Measurements from ENCODE around the gene MANSC4.

The MANSC4 gene

DNA sequence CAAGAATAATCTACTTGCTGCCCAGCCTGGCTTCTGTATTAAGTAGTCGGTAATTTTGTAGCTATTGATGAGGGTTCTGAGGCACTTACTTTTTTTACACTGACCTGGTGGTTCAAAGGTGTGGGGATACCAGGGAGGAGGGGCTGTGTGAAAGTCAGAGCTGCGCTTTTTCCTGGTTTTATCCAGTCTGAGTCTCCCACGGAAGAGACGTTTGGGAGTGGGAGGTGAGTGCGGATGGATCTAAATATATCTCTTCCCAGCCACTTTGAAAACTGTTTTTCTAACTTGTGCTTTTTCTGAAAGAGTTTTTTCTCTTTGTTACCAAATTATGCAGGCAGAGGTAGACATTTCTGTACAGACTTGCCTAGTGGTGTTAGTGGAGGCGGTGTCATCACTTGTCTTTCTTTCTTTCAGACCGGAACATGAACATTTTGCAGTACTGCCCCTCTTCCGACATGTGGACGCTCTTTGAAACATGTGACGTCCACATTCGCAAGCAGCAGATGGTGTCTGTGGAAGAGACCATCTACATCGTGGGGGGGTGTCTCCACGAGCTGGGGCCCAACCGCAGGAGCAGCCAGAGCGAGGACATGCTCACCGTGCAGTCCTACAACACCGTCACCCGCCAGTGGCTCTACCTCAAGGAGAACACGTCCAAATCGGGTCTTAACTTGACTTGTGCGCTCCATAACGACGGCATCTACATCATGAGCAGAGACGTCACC is 17.4 kb upstream of the MANSC4 start:
- no peak for DNase-seq

DNA sequence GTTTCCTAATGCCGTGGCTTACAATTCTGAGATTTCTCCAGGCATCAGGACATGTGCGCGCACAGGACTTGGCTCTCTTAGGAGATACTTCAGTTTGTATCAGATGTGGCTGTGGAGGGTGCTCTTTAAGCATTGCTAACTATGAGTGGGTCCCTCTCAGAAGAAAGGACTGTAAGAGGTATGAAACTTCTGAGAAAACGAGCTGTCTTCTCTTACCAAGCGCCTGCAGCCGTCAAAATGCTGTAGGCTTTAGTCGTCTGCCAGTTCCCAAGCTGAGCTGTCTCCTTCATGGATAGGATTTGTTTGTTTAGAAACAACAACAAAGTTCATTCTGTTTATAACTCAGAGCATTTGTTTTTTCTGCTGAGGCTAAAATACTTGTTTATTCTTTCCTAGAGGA is 16.1 kb upstream of the MANSC4 start:
- no peak for DNase-seq

DNA sequence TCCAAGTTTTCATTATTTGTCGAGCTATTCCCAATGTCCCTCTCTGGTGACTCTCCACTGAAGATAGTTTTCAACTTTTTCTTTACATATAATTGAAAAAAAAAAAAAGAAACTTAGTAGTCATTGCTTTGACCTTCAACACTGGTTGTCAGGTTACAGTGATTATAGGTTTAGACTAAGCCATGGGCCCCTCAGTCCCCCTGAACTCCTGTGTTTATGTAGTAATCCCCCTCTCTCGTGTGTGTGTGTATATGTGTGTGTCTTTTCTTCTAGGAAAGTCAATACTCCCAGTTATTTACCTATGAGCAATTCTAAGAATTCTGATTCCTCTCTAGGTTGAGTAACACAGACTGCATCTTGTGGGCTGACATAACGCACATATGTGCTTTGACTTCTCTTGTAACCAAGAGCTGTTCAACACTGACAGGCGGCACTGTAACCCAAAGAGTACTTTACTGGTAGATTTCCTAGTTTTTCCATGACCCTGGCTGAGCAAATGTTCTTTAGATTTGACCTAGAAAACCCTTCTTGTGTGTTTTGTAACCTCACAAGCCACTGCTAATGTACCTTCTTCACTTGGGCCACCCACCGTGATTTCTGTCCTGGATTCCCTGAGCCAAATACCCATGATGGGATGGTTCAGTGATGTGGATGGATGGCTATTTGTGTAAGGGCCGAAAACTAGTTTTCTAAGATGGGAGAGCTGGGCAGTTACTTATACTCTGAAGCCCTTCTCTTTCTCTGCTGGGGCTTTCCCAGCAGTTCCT is 15.0 kb upstream of the MANSC4 start:
- DNase-seq = no peak

DNA sequence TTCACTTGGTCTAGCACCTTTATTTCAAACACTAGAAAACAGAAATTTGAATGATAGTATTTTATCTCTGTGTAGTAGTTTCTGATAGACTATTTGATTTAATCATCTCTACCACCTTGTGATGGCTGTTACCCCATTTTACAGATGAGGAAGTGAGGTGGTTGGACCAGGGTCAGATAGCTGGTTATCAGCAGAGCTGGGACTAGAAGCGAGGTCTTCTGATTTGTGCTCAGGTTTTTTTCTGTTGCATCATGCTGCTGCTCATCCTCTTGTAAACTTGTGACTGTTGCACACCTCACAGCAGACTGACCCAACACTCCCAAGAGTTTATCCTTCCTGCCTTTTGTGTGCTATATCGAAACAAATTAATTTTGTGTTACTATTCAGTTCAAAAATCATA is 10.1 kb upstream of the MANSC4 start:
- no peak for DNase-seq

DNA sequence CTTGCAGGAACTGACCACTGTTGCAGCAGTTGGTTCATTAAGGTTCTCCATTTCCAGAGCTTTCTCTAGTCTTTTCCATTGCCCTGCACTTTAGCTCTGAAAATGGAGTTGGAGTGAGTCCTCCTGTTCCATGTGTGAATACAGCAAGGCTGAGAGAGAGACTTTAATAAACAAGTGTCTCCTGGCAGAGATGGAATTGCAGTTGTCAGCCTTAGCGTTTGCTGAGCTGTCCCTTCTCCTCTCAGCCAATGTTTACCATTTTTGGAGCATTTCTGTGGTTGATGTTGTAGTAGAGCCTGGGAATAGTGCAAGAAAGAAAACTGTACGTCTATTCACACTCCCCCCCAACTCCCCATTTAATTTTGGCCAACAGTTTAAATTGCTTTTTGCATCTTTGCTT is 7.5 kb upstream of the MANSC4 start:
- DNase-seq = no peak

DNA sequence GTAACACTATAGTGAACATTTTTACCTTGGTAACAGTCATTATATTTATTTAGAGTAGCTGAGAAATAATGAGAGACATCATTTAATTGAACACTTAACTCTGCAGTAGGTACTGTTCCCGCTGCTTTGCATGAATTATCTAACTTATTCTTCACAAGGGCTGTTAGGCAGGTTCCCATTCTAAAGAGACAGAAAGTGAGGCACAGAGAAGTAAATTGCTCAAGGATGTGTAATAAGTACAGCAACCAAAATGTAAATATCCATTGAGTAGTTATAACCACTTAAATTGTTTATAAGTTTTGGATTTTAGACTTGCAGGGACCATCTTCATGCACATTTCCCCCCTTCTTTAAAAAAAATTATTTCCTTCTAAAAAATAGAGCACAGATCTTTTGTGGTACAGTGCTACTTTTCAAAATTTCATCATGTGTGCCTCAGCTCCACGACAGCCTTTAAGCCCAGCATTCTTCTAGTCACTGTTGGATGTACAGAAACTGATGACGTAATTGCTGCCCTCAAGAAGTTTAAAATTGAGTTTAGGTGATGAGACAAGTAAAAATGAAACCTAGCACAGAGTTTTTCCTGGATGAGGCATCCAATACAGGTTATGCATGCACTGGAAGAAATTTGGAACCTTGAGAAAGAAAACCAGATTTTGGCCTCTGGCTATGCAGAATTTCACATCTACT is 6.0 kb upstream of the MANSC4 start:
- no peak for DNase-seq

DNA sequence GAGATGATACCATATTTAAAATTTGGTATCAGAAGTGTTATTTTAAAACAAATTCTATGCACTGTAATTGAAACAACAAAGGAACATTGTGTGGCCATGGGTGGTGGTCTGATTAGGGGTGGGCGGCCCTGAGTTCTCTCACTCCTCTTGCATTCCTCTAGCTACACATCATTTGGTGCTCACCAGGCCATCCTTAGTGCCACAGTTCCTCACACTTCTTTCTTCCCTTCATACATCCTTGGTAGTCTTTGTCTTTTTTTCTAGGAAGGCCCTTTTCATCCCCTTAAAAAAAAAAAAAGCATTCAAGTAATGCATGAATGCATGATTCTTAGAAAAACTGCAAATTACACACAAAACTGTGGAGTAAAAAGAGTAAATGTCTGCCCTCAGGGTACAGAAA is 2.4 kb upstream of the MANSC4 start:
- no peak for DNase-seq

DNA sequence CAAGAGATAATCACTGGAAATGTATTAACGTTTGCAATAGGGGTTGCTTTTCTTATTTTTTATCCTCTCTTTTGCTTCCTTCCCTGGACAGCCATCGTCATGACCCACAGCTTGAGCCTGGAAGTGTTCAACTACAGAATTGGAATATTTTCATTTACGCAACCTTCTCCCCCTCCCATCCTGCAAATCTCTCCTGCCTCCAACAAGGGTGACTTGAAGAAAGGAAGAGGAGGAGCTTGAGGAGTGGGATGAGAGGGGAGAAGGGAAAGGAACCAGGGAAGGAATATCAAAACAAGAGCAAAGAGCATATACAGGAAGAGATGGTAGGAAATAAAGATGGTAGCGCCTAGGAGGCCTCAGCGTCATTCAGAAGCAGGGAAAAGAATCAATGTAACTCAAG is 1.6 kb upstream of the MANSC4 start:
- DNase-seq = no peak

DNA sequence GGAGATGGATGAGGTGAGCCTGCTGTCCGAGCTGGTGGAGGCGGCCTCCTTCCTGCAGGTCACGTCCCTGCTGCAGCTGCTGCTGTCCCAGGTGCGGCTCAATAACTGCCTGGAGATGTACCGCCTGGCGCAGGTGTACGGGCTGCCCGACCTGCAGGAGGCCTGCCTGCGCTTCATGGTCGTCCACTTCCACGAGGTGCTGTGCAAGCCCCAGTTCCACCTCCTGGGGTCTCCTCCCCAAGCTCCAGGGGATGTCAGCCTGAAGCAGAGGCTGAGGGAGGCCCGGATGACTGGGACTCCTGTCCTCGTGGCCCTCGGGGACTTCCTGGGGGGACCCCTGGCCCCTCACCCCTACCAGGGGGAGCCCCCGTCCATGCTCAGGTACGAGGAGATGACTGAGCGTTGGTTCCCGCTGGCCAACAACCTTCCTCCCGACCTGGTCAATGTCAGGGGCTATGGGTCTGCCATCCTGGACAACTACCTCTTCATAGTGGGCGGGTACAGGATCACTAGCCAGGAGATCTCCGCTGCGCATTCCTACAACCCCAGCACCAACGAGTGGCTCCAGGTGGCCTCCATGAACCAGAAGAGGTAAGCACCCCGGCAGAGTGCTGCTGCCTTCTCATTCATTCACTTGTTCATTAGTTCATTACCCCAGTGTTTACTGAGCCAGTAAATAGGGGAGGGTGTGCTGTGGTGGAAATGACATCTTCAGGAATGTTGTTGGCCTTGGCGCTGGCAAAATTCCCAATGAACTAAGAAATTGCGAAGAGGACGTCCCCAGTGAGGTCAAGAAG is 774 bp upstream of the MANSC4 start:
- DNase-seq = peak; percentile 29

DNA sequence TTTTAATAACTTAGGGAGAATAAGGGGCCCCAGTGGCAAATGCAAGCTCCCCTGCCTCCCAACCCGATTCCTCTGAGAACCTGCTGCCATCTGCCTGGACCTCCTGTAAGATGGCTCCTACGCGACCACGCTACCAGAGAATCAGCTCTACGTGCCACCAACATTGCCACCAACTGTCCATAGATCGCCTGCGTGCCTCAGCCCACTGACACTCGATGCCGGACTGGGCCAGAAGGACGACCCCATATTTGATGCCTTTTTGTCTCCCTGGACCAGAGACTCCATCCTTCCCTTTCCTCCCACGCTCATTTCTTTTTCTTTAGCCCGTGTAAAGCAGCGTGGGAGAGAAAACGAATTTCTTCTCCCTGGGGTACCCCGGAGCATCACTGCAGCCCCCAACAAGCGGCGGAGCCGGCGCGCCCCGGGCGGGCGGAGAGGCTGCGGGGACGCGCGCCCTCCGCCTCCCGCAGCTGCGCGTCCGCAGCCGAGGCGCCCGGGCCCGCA is 568 bp downstream of the MANSC4 start:
- peak; percentile 15 for DNase-seq

DNA sequence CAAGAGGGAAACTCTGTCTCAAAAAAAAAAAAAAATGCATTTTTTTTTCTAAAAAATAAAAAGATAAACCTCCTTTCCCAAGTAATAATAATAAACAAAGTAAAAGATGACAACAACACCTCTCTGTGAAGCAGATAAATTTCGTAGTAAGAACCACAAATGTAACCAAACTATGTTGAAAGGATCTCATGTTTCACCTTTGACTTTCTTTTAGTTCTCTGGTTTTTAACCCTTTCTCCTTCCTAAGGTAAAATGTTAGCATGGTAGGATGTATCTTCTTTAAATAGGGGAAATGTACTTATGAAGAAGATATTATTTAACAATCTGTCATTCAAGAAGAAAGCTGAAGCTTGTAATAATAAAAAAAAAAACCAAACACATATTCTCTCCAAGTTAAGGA is 1.8 kb downstream of the MANSC4 start:
- DNase-seq = no peak

DNA sequence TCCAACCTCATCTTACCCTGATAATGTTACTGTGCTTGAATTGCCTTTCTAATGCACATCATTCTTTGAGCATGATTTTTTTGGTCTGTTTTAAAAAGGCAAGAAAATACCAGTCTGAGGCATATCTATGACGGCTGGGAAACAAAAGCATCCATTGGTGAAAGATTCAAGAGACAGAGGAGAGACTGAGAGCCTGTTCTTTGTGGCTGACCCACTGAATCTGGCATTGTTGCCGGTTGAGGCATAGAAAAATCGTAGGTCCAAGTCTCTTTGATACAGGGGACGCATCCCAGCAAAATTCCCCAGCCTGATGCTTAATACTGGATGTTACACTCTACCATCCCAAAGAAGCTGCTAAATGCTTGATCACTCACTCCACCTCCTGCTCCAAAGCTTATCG is 2.9 kb downstream of the MANSC4 start:
- no peak for DNase-seq

DNA sequence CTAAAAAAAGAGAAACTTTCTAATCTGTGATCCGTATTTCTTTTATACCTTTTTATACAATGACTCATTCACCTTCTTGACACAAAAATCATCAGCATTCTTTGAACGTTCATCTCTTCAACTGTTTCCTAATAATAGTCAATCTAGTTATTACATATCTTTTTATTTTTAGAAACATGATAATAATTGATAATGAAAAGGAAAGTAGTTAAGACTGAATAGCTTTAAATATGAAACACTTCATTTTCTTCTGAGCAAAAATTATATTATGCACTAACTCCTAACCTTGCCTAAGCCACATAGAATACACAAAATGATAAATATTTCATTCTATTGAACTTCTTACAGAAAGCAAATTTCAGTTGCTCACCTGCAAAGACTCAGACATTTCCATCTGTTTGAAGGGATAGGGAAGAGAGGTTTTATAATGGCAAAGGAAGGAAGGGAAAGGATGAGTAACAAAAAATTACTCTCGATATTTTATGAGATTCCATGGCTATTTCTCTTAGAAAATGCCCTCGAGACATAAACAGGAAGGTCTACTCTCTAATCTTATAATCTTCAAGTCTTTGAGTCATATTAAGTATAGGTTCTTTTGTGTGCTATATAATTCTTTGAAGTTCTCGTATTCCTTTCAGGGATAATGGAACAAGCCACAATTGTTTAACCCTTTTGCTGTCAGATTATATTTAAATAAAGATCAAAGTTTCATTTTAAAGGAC is 7.5 kb downstream of the MANSC4 start:
- no peak for DNase-seq

DNA sequence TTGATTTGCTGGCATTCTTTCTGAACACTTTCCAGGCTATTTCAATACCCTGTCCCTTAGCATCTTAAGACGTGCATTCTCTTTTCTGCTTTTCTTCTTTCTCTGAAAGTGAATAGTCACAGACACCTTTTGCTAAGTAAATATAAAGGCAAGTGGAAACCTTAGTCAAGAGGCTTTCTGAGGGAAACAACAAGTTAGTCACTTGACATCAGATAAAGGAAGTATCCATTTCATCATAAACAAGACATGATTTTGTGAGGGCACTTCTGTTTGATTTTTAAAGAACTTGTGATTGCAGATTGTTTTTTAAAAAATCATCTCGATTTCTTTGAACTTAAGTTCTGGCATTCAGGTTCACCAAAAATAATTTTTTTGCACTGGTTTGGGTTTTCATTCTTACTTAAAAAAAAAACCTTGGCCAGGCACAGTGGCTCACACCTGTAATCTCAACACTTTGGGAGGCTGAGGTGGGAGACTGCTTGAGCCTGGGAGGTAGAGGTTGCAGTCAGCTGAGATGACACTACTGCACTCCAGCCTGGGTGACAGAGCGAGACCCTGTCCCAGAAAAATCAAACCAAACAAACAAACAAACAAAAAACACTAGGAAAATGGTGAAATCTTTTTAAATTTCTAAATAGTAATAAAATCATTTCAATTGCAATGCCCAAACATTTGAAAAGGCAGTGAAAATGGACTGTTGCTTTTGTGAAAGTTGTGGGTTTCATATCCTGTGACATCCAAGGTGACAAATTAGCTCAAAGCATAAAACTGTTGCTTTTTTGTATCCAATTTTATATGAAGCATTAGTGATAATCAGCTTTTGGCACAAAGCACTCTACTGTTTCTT is 8.3 kb downstream of the MANSC4 start:
- no peak for DNase-seq

DNA sequence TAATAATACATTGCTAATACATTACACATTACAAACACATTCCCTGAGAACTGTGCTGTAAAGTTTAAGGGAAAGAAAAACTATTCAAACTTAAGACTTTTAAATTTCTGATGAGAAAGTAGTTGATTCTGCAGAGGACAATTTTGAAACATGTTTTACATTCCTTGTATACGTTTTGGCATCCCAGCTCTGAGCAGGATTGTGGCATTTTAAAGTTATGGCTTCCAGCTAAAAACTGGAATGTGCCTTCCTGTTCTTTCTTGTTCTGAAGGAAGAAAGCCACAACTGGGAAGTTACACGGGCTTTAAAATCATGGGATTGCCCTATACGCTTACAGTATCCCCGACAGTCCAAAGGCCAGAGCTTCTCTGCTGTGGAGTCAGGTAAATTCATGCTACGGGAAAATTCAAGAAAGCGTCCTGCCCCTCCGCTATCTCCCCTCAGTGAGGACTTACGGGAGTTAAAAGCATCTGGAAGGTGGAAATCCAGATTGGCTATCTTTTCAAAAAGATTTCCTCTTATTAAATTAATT is 10.8 kb downstream of the MANSC4 start:
- DNase-seq = no peak

DNA sequence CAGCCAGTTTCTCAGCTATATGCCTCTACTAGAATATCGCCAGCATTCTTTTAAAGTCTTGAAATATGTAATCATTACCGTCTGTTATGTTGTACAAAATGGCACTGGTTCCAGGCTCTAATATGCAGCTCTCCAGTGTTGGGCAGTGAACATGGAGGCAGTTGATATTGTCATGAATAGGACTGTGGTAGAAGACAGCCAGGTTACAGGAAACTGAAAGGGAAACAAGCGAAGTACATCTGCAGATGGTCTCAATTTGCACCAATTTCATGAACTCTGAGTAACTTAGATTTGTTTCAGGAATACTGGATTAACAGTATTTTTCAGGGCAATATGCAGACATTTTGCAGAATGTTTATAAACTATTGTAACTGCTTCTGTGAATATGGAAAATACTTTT is 13.4 kb downstream of the MANSC4 start:
- no peak for DNase-seq

DNA sequence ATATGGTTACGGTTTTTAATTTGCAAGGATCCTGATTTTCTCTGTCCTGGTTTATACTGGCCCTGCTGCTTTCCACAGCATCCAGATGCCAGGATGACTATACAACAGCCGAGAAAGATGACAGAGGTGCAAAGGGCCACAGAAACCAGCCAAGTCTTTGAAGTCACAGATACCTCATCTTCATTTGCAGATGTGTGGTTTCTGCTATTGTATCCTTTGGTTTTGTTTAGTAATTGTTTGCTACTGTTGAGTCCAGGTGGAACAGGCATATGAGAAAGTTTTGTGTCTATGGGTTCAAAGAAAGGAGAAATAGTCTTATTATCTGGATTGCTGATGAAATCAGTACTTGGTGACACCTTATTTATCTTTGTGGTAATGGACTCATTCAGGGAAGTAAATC is 17.3 kb downstream of the MANSC4 start:
- DNase-seq = no peak

DNA sequence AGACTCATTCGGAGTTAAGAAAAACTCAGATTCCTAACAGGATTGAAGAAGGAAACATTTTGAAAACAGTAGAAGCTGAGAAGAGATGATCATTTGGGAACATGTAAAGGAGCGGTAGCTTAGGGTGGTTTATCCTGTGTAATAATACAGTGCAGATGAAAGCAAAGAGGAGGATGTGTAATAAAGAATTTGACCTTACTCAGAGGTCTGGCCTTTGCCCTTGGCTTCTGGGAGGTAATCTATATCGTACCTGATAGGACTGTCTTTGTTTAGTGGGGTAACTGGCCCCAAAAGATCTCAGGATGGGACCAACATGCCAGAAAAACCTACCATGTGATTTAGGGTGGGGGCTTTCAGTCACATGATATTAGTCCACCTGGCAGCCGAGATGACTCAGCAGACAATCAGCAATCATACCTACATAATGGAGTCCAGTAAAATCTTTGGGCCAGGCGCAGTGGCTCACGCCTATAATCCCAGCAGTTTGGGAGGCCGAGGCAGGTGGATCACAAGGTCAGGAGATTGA is 23.3 kb downstream of the MANSC4 start:
- DNase-seq = no peak

DNA sequence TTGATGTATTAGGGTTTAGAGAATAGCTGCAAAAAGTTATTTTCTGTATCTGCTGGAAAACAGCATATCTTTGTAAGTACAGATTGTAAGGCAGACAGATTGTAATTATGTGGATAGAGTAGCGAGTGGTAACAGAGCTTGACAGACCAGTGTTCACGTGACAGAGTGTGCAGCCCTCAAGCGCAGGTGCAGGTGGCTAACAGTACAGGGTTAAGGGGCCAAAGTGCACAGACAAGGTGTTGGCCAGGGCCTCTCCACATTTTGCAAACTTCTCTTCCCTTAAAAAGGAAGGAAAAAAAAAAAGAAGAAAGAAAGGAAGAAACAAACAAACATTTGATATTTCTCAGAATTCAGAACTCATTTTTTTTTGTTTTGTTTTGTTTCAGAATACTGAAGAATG is 25.2 kb downstream of the MANSC4 start:
- DNase-seq = no peak

DNA sequence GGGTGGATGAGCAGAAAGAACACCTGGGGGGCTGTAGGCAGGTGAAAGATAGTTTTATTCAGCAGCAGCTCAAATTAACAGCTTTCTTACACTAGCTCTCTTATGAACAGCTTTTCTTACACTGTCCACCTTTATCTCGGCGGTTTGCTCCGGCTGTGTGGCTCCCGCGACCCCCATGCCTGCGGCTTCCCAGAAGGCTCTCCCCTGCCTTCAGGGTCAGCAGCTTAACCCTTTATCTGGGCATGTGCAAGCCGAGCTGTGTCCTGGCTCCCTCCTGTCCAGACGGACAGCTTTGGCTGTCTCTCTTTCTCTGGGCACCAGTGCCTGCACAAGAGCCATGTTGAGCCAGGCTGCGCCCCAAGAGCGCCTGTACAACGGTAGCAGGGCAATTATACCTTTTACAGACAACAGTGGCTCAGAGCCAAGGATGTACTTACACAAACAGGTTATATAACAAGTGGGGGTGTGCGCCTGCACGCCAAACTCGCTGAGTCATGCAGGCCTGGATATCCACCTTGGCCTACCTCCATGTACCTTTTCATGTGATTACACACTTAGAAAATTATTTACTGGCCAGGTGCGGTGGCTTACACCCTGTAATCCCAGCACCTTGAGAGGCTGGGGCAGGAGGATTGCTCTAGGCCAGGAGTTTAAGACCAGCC is 28.5 kb downstream of the MANSC4 start:
- no peak for DNase-seq

All from activated CD8-positive, alpha-beta memory T cell treated with anti-CD3 and anti-CD28 coated beads, Interleukin-2, amount 50 U/mL, for 4 hours (primary cell).